ENCODE results near the gene NUCKS1. TPM values are rescaled to one million over a fixed set of nuclear protein-coding genes. Genes with fewer than 3 reads are reported as not detected.
A peak's percentile ranks its signal among the peaks of the same experiment; 100 is the strongest.

Gene NUCKS1
- total and polyA plus RNA-seq, 7 experiments from 2014 or later: 12.5 to 164 (median 117) TPM

DNA sequence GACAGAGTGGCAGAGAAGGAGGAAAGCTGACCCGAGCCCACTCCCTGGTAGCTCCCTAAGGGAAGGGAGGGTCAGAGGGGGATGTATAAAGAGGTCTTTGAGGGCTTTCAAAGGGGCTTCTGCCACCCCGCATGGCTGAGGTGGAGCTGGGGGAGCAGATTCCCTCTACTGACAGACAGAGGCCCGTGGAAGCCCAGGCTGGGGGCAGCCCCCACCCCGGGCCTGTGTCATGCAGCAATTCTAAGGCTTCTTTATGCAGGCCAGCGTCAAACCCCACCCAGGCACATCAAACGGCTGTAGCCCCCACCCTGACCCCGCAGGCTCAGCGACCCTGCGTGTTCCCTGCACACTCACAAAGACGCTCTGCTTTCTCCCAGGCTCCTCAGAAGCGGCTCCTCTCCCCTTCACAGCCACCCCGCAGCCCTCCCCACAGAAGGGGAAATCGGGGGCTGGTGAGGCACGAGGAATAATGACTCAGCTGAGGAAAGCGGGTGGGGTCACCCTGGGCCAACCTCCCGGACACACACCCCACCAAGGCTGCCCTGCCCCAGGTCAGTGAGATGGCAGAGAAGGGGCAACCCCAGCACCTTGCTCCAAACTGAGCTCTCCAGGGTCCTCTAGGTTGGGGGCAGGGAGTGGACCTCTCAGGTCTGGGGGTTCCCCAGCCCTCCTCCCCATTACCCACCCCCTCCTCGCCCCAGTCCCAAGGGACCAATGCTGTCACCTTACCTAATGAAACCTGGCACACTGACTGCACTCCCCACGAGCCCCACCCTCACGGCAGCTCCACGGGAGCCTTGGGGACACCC is 80.4 kb downstream of the NUCKS1 start:
- intact Hi-C loops (cut with micrococcal nuclease): no loop called here
- no peaks in the 10 kb centered on the region for H3K9me3 Mint-ChIP-seq
- ChIA-PET CTCF (interaction anchor here (0.6 to 1.1 kb wide), 2 partner anchors 19 to 362 kb away, joined by 3 to 4 read pairs; no protein-coding TSS in a partner anchor), POLR2A (no interaction called here)
- Histone ChIP-seq H3K9me3 (ENCODE audit: control insufficient read depth in 2 of 3, low read length in 3 of 3) (no peaks in the 10 kb centered on the region), H3K4me1 (ENCODE audit: control insufficient read depth in 2 of 2, insufficient read depth in 2 of 2, low read length in 2 of 2) (no peaks in the 10 kb centered on the region), H3K36me3 (ENCODE audit: control insufficient read depth in 2 of 3, insufficient read depth in 3 of 3, low read length in 3 of 3) (no peaks in the 10 kb centered on the region), H3K27ac (ENCODE audit: low read depth, low read length) (no peak overlapping the region), H3K4me3 (ENCODE audit: low read length) (no peak overlapping the region), H3K27me3 (ENCODE audit: control insufficient read depth in 2 of 2, insufficient read depth in 2 of 2, low read length in 2 of 2) (no peaks in the 10 kb centered on the region)
- no peak overlapping the region for H3K27ac Mint-ChIP-seq
- ATAC-seq: peak; percentile 69
- peaks cover 0 to 18% (median 8%) of the 10 kb centered on the region in 5 donors for H3K27me3 Mint-ChIP-seq
- no peaks in the 10 kb centered on the region for H3K36me3 Mint-ChIP-seq
- H3K4me3 Mint-ChIP-seq: no peak overlapping the region
- no peak for DNase-seq
- H3K4me1 Mint-ChIP-seq: no peaks in the 10 kb centered on the region

GRCh38 chr1:205668951-205669340 is 81.0 kb downstream of the NUCKS1 start:
- H3K9me3 Mint-ChIP-seq: no peaks in the 10 kb centered on the region
- ATAC-seq (peak; percentile 42), DNase-seq (no peak)
- no peak overlapping the region for H3K27ac Mint-ChIP-seq
- H3K36me3 Mint-ChIP-seq: no peaks in the 10 kb centered on the region
- Histone ChIP-seq H3K27me3 (ENCODE audit: control insufficient read depth in 2 of 2, insufficient read depth in 2 of 2, low read length in 2 of 2) (no peaks in the 10 kb centered on the region), H3K4me1 (ENCODE audit: control insufficient read depth in 2 of 2, insufficient read depth in 2 of 2, low read length in 2 of 2) (no peaks in the 10 kb centered on the region), H3K36me3 (ENCODE audit: control insufficient read depth in 2 of 3, insufficient read depth in 3 of 3, low read length in 3 of 3) (no peaks in the 10 kb centered on the region), H3K4me3 (ENCODE audit: low read length) (no peak overlapping the region), H3K27ac (ENCODE audit: low read depth, low read length) (no peak overlapping the region), H3K9me3 (ENCODE audit: control insufficient read depth in 2 of 3, low read length in 3 of 3) (no peaks in the 10 kb centered on the region)
- ChIA-PET CTCF (interaction anchor here (1.1 kb wide), 1 partner anchor 20 kb away, joined by 4 read pairs; no protein-coding TSS in a partner anchor), POLR2A (no interaction called here)
- peaks cover 0 to 18% (median 8%) of the 10 kb centered on the region in 5 donors for H3K27me3 Mint-ChIP-seq
- peaks cover 0 to 2% (median 0%) of the 10 kb centered on the region in 7 donors for H3K4me1 Mint-ChIP-seq
- intact Hi-C loops (cut with micrococcal nuclease): no loop called here
- H3K4me3 Mint-ChIP-seq: no peak overlapping the region

- no peak for ATAC-seq
- no peak for DNase-seq
- Histone ChIP-seq H3K36me3 (ENCODE audit: control insufficient read depth in 2 of 3, insufficient read depth in 3 of 3, low read length in 3 of 3) (no peaks in the 10 kb centered on the region), H3K9me3 (ENCODE audit: control insufficient read depth in 2 of 3, low read length in 3 of 3) (no peaks in the 10 kb centered on the region), H3K27me3 (ENCODE audit: control insufficient read depth in 2 of 2, insufficient read depth in 2 of 2, low read length in 2 of 2) (no peaks in the 10 kb centered on the region), H3K4me3 (ENCODE audit: low read length) (no peak overlapping the region), H3K27ac (ENCODE audit: low read depth, low read length) (no peak overlapping the region), H3K4me1 (ENCODE audit: control insufficient read depth in 2 of 2, insufficient read depth in 2 of 2, low read length in 2 of 2) (no peaks in the 10 kb centered on the region)
- Mint-ChIP-seq H3K4me3 (no peak overlapping the region), H3K27me3 (peaks cover 0 to 18% (median 8%) of the 10 kb centered on the region in 5 donors), H3K36me3 (no peaks in the 10 kb centered on the region), H3K9me3 (no peaks in the 10 kb centered on the region), H3K27ac (no peak overlapping the region), H3K4me1 (peaks cover 0 to 2% (median 0%) of the 10 kb centered on the region in 7 donors)
- POLR2A ChIA-PET: no interaction called here
- CTCF ChIA-PET: interaction anchor here (0.8 to 1.3 kb wide), 3 partner anchors 9 to 47 kb away, joined by 4 to 7 read pairs (median 6); no protein-coding TSS in a partner anchor
- intact Hi-C loops (cut with micrococcal nuclease): no loop called here
Observed at GRCh38 chr1:205667909-205668643, 81.9 kb downstream of the NUCKS1 start.

- H3K4me3 ChIP-seq (ENCODE audit: low read length): no peak overlapping the region
- Mint-ChIP-seq H3K4me1 (peaks cover 0 to 2% (median 0%) of the 10 kb centered on the region in 7 donors), H3K27me3 (peaks cover 0 to 14% (median 8%) of the 10 kb centered on the region in 5 donors), H3K4me3 (no peak overlapping the region), H3K36me3 (no peaks in the 10 kb centered on the region), H3K27ac (no peak overlapping the region), H3K9me3 (no peaks in the 10 kb centered on the region)
- DNase-seq (no peak), ATAC-seq (no peak)
- H3K27me3 ChIP-seq (ENCODE audit: control insufficient read depth in 2 of 2, insufficient read depth in 2 of 2, low read length in 2 of 2): no peaks in the 10 kb centered on the region
- H3K9me3 ChIP-seq (ENCODE audit: control insufficient read depth in 2 of 3, low read length in 3 of 3): no peaks in the 10 kb centered on the region
- no peaks in the 10 kb centered on the region for H3K4me1 ChIP-seq (ENCODE audit: control insufficient read depth in 2 of 2, insufficient read depth in 2 of 2, low read length in 2 of 2)
- no peaks in the 10 kb centered on the region for H3K36me3 ChIP-seq (ENCODE audit: control insufficient read depth in 2 of 3, insufficient read depth in 3 of 3, low read length in 3 of 3)
- intact Hi-C loops (cut with micrococcal nuclease): no loop called here
- POLR2A ChIA-PET: no interaction called here
- no peak overlapping the region for H3K27ac ChIP-seq (ENCODE audit: low read depth, low read length)
- CTCF ChIA-PET: interaction anchor here (1.3 kb wide), 1 partner anchor 8 kb away, joined by 6 read pairs; no protein-coding TSS in a partner anchor
Observed at GRCh38 chr1:205666372-205667166, 83.4 kb downstream of the NUCKS1 start.

- ChIA-PET POLR2A (no interaction called here), CTCF (no interaction called here)
- H3K27ac Mint-ChIP-seq: no peak overlapping the region
- no peaks in the 10 kb centered on the region for H3K9me3 Mint-ChIP-seq
- DNase-seq (no peak), ATAC-seq (no peak)
- peaks cover 0 to 2% (median 0%) of the 10 kb centered on the region in 7 donors for H3K4me1 Mint-ChIP-seq
- H3K4me1 ChIP-seq (ENCODE audit: control insufficient read depth in 2 of 2, insufficient read depth in 2 of 2, low read length in 2 of 2): no peaks in the 10 kb centered on the region
- intact Hi-C loops (cut with micrococcal nuclease): no loop called here
- H3K27me3 ChIP-seq (ENCODE audit: control insufficient read depth in 2 of 2, insufficient read depth in 2 of 2, low read length in 2 of 2): no peaks in the 10 kb centered on the region
- H3K9me3 ChIP-seq (ENCODE audit: control insufficient read depth in 2 of 3, low read length in 3 of 3): no peaks in the 10 kb centered on the region
- no peak overlapping the region for H3K27ac ChIP-seq (ENCODE audit: low read depth, low read length)
- no peaks in the 10 kb centered on the region for H3K36me3 ChIP-seq (ENCODE audit: control insufficient read depth in 2 of 3, insufficient read depth in 3 of 3, low read length in 3 of 3)
- H3K4me3 Mint-ChIP-seq: no peak overlapping the region
- no peaks in the 10 kb centered on the region for H3K36me3 Mint-ChIP-seq
- no peak overlapping the region for H3K4me3 ChIP-seq (ENCODE audit: low read length)
- H3K27me3 Mint-ChIP-seq: peaks cover 0 to 14% (median 8%) of the 10 kb centered on the region in 5 donors
Observed at GRCh38 chr1:205665201-205666045, 84.6 kb downstream of the NUCKS1 start.
